Endodermal cell (in vitro differentiated cells): Measurements from ENCODE around the gene P2RY2. TPM values are rescaled to one million over a fixed set of nuclear protein-coding genes. Genes with fewer than 3 reads are reported as not detected.

Source experiments
- DNase-seq: peaks from one replicate; pipeline ENCODE4 v3.0.0-alpha.2; 2017
- H3K27ac ChIP-seq: 2 replicates; pipeline ENCODE4 v1.5.1; 2013; ENCODE audit warnings: mild to moderate bottlenecking, low read depth, low read length, moderate library complexity
- H3K27me3 ChIP-seq: 2 replicates; pipeline ENCODE4 v1.6.1; 2013; ENCODE audit warnings: mild to moderate bottlenecking, low read length, moderate library complexity; ENCODE audit not compliant: insufficient read depth, control insufficient read depth, poor library complexity, severe bottlenecking
- H3K36me3 ChIP-seq: 2 replicates; pipeline ENCODE4 v1.7.0; 2013; ENCODE audit warnings: mild to moderate bottlenecking, low read length, moderate library complexity; ENCODE audit not compliant: control insufficient read depth, insufficient read depth
- H3K4me1 ChIP-seq: one replicate; pipeline ENCODE4 v1.7.0; 2013; ENCODE audit warnings: low read length; ENCODE audit not compliant: control insufficient read depth, insufficient read depth
- H3K4me3 ChIP-seq: 2 replicates; pipeline ENCODE4 v1.5.1; 2013; ENCODE audit warnings: mild to moderate bottlenecking, low read length, moderate library complexity
- H3K9ac ChIP-seq: 2 replicates; pipeline ENCODE4 v1.6.1; 2013; ENCODE audit warnings: mild to moderate bottlenecking, low read length, moderate library complexity; ENCODE audit not compliant: poor library complexity, severe bottlenecking; ENCODE audit errors: extremely low read depth
- H3K9me3 ChIP-seq: 2 replicates; pipeline ENCODE4 v1.6.1; 2013; ENCODE audit warnings: mild to moderate bottlenecking, low read length, moderate library complexity; ENCODE audit not compliant: control insufficient read depth
- H3K27ac Mint-ChIP-seq: 2 replicates; pipeline ENCODE4 v1.8.0; 2020; ENCODE audit warnings: mixed read lengths
- H3K27me3 Mint-ChIP-seq: 2 replicates; pipeline ENCODE4 v1.8.0; 2021; ENCODE audit warnings: mild to moderate bottlenecking, mixed read lengths; ENCODE audit not compliant: insufficient read depth
- H3K36me3 Mint-ChIP-seq: 2 replicates; pipeline ENCODE4 v1.8.0; 2020; ENCODE audit warnings: low read depth, mixed read lengths
- H3K4me1 Mint-ChIP-seq: 2 replicates; pipeline ENCODE4 v1.8.0; 2020; ENCODE audit warnings: mixed read lengths
- H3K4me3 Mint-ChIP-seq: 2 replicates; pipeline ENCODE4 v1.8.0; 2020; ENCODE audit warnings: mild to moderate bottlenecking, moderate library complexity, mixed read lengths
- H3K9me3 Mint-ChIP-seq: 2 replicates; pipeline ENCODE4 v1.8.0; 2020; ENCODE audit warnings: mild to moderate bottlenecking, mixed read lengths
- CTCF ChIP-seq: fragments of 200-600 bp; sonication (generic); conservative IDR thresholded peaks from 2 replicates; pipeline ENCODE4 v1.5.0; 2021; ENCODE audit warnings: antibody characterized with exemption, mild to moderate bottlenecking
- WGBS, 2 experiments: methylation state at CpG; one replicate each; pipeline versions ENCODE4 v1.1.5 to v1.1.7; 2013; ENCODE audit warnings: missing lambda C conversion rate in 2 of 2, mixed read lengths in 1 of 2; ENCODE audit not compliant: insufficient coverage in 1 of 2, insufficient read length in 1 of 2; 5-methylcytosine and 5-hydroxymethylcytosine counted together
- total RNA-seq, 2 donors: library from RNA; stranded (reverse); fragmentation: NEBNext Ultra II Directional in 1 of 2; extraction: Animal tissue kit (Norgen Biotek cat#: 25700) in 1 of 2; gene quantifications; 2 replicates in 1 of 2; 3 replicates in 1 of 2; pipeline ENCODE4 v1.2.1, GENCODE V29; 2021

P2RY2 gene
- total RNA-seq, 2 donors from 2014 or later: 0.60 to 0.62 TPM

GRCh38 chr11:73200256-73200655 is 17.8 kb upstream of the P2RY2 start:
- H3K27ac ChIP-seq: peak overlapping the region; percentile 46
- Mint-ChIP-seq H3K36me3 (no peaks in the 10 kb centered on the region), H3K27ac (peak overlapping the region; percentile 90)

GRCh38 chr11:73201249-73201648 is 16.8 kb upstream of the P2RY2 start:
- H3K9ac ChIP-seq: no peak overlapping the region
- no peaks in the 10 kb centered on the region for H3K27me3 Mint-ChIP-seq
- peak overlapping the region; percentile 90 for H3K27ac Mint-ChIP-seq
- H3K9me3 ChIP-seq: no peaks in the 10 kb centered on the region
- H3K36me3 ChIP-seq: no peaks in the 10 kb centered on the region
- 63 to 80% methylated on average over 3 to 6 of the region's 6 CpGs for WGBS, 2 experiments
- H3K4me3 ChIP-seq: no peak overlapping the region
- no peaks in the 10 kb centered on the region for H3K9me3 Mint-ChIP-seq
- no peak overlapping the region for H3K27ac ChIP-seq
- no peak for TF ChIP-seq CTCF
- H3K4me1 ChIP-seq: peaks cover 16% of the 10 kb centered on the region
- DNase-seq: peak; percentile 53
- no peaks in the 10 kb centered on the region for H3K27me3 ChIP-seq
- peaks cover 31% of the 10 kb centered on the region for H3K4me1 Mint-ChIP-seq
- peak overlapping the region; percentile 11 for H3K4me3 Mint-ChIP-seq
- no peaks in the 10 kb centered on the region for H3K36me3 Mint-ChIP-seq

More at GRCh38 chr11:73200256-73200655, 17.8 kb upstream of the P2RY2 start:
- Mint-ChIP-seq H3K9me3 (no peaks in the 10 kb centered on the region), H3K4me3 (no peak overlapping the region), H3K27me3 (no peaks in the 10 kb centered on the region), H3K4me1 (peaks cover 31% of the 10 kb centered on the region)
- H3K9ac ChIP-seq: no peak overlapping the region
- no peaks in the 10 kb centered on the region for H3K27me3 ChIP-seq
- no peak overlapping the region for H3K4me3 ChIP-seq
- no peak for TF ChIP-seq CTCF
- no peaks in the 10 kb centered on the region for H3K9me3 ChIP-seq
- DNase-seq: peak; percentile 85
- H3K36me3 ChIP-seq: no peaks in the 10 kb centered on the region
- peaks cover 16% of the 10 kb centered on the region for H3K4me1 ChIP-seq

- Mint-ChIP-seq H3K4me3 (no peak overlapping the region), H3K4me1 (peaks cover 31% of the 10 kb centered on the region), H3K9me3 (no peaks in the 10 kb centered on the region), H3K27ac (no peak overlapping the region), H3K27me3 (no peaks in the 10 kb centered on the region), H3K36me3 (no peaks in the 10 kb centered on the region)
- Histone ChIP-seq H3K36me3 (no peaks in the 10 kb centered on the region), H3K4me3 (no peak overlapping the region), H3K9ac (no peak overlapping the region), H3K4me1 (peaks cover 16% of the 10 kb centered on the region), H3K27ac (no peak overlapping the region), H3K27me3 (no peaks in the 10 kb centered on the region), H3K9me3 (no peaks in the 10 kb centered on the region)
- no peak for TF ChIP-seq CTCF
- peak; percentile 42 for DNase-seq
- WGBS, 2 experiments: 96 to 98% methylated on average over 6 to 8 of the region's 8 CpGs
These were observed 15.9 kb upstream of the P2RY2 start for GRCh38 chr11:73201888-73202780.
